NCI-H510A treated with DMSO at 0.1 percent for 48 hours (cell line): Measurements from ENCODE around the gene UBR7.
"Not testable (repeated sequence)": the region's sequence is repeated elsewhere in the genome, so short reads cannot be mapped to it uniquely, and the experiment has no call there.

Experiments used
- DNase-seq: peaks from one replicate; lab custom pipeline; 2025; lab: John Stamatoyannopoulos, UW

UBR7 gene

DNA sequence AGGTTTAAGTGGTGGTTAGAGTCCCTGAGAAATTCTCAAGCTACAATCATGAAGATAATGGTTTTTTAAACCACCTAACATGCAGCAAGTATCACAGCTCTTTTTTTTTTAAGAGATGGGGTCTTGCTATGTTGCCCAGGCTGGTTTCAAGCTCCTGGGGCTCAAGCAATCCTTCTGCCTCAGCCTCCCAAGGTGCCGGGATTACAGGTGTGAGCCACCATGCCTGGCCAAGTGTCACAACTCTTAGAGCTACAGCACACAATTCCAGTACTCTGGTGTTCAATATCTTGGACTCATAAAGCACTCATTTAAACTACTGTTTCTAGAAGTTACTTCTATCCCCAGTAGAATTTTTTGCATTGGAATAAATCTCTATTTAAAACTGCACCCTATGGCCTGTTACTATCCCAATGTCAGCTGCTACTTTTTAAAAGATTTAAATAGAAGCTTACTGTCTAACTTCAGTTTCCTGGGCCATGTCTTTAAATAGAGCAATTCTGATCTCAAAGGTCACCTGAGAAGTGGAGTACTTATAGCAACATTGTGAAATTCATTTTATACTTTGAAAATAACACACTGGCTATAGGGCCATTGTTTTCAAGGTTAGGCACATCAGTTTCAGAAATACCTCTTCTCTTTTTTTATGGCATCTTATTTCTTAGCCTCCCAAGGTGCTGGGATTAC, 11.6 kb upstream of the UBR7 start:
- no peak for DNase-seq

- no peak for DNase-seq
These were observed 8.0 kb upstream of the UBR7 start for GRCh38 chr14:93199031-93199430.

- DNase-seq = no peak
These were observed 6.5 kb upstream of the UBR7 start for GRCh38 chr14:93200553-93200952.

DNA sequence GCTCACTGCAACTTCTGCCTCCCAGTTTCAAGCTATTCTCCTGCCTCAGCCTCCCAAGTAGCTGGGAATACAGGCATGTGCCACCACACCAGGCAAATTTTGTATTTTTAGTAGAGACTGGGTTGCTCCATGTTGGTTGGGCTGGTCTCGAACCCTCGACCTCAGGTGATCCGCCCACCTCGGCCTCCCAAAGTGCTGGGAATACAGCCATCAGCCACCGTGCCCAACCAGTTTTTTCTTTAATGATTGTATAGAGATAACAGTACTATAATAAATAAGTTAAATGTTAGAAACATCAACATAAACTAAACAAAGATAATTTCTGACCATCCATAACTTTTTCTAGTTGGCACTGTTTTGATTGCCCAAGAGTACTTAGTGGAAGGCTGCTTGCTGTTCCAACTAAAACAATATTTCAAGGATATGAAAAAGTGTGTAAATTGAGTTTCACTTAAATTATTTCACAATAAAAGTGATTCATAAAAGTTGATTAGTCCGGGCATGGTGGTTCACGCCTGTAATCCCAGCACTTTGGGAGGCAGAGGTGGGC, 5.8 kb upstream of the UBR7 start:
- no peak for DNase-seq

GRCh38 chr14:93207468-93208308, 632 bp downstream of the UBR7 start:
- peak; percentile 10 for DNase-seq

GRCh38 chr14:93212432-93212831, 5.4 kb downstream of the UBR7 start:
- no peak for DNase-seq

DNA sequence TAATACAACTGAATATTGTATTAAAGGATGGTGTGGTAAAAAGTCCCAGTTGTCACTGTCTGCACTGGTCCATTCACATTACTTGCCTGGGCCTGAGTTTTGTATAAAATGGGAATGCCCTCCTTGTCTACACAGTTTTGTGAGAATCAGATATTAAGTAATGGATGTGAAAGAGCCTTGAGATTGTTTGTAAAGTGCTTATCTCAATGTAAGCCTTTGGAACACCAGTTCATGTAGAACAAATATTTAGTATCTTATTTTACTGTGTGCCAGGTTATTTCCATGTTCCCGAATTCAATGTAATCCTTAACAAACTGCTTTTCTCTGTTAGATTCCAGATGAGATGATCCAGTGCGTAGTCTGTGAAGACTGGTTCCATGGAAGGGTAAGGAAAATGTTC, 7.5 kb downstream of the UBR7 start:
- DNase-seq = no peak

- DNase-seq = peak; percentile 46
These were observed 12.2 kb downstream of the UBR7 start for GRCh38 chr14:93219103-93219726.

- no peak for DNase-seq
These were observed 13.5 kb downstream of the UBR7 start for GRCh38 chr14:93220509-93220908.

DNA sequence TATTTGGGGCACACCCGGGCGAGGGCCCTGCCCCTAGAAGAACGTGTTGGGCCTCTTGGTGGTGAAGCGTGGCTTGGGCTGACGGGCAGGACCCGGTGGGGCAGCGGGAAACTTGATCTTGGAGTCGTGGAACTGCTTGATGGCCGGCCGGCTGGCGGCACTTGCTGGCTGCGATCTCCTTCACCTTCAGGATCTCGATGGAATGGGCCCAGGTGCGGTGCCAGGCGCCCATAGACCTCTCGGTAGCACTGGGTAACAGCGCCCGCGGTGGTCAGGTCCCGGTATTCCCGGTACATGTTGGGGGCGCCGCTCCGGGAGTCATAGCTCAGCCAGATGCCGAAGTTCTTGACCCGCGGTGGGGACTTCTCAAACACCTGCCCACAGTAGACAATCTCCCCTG, 16.5 kb downstream of the UBR7 start:
- DNase-seq = no peak

DNA sequence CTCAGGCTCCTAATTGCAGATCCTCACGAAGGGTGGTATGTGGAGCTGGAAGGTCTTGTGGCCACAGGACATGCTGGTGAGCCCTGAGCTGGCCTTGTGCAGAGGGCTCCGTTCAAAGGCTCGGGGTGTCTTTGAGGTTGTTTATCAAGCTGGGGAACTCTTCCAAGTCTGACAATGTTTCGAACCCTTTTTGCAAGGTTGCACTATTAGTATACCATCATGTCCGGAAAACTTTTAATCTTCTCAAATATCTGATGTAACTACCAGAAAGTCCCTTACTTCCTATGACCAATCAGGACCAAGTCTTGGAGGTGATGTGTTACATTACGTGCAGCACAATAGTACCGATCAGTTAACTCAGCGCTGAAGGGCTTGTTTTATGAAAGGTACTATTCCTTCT, 21.5 kb downstream of the UBR7 start:
- DNase-seq = no peak

DNA sequence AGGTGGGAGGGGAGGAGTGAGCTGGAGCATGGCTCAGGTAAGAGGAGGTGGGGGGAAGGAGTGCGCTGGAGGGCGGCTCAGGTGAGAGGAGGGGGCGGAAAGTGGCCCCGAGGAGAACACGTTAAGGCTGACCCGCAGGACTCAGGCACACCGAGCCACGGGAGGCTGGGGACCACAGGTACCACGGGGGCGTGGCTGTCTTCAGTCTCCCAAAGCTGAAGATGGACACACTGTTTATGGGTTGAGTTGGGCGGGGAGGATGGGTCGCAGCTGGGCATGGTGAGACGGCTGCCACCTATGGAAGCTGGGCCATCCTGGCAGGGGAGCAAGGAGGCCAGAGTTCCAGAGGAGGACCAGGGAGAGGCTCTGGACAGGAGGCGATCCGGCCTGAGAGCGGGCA, 23.5 kb downstream of the UBR7 start:
- no peak for DNase-seq

GRCh38 chr14:93231129-93231979, 24.3 kb downstream of the UBR7 start:
- DNase-seq = peak; percentile 69

DNA sequence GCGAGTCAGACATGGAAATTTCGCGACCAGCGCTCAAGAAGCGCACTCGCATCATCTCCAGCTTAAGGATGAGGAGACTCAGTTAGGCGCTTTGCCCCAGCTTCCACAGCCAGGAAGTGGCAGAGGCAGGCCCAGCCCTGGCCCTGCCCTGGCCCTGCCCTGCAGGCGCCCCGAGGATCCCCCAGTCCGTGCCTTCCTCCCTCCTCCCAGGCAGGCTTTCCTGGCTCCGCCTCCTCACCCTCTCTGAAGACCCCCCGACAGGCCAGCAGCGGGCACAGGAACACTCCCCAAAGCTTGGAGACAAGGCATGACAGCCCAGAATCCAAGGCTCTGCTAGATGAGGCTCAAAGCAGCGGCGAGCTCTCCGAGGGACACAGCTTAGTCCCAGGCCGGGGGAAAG, 25.1 kb downstream of the UBR7 start:
- DNase-seq = no peak

GRCh38 chr14:93233078-93233477, 26.0 kb downstream of the UBR7 start:
- DNase-seq = not testable (repeated sequence)

DNA sequence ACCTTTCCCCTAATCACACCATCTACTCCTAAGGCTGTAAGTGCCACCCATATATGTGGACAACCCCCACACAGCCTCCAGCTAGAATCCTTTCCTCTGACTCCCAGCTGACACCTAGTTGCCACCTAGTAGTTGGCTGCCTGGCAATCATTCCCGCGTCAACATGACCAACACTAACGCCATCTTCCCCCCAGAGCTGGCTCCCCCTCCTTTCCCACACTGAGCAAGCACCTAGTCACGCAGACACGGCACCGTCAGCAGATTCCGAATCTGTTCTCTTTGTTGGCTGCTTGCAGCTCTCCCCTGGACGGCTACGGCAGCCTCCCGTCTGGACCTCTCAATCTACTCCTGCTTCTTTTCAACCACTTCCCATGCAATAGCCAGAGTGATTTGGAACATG, 27.7 kb downstream of the UBR7 start:
- DNase-seq = no peak

- DNase-seq = no peak
These were observed 33.0 kb downstream of the UBR7 start for GRCh38 chr14:93239869-93240677.

DNA sequence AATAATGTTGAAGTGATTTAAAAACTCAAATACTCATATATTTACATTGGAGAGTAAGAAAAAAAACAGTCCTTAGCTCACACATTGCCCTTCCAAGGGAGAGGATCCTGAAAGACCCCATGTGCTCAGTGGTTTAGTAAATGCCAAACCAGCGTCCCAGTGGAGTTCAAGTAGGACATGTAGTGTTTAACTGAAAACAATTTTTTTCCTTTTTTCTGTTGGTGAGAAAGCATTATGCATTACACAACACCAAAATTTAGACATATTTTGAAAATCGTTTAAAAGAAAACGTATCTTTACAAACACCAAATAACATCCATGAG, 33.6 kb downstream of the UBR7 start:
- no peak for DNase-seq

- DNase-seq = no peak
These were observed 38.8 kb downstream of the UBR7 start for GRCh38 chr14:93245764-93246420.

- DNase-seq = no peak
These were observed 39.5 kb downstream of the UBR7 start for GRCh38 chr14:93246534-93246933.
